Measurements from ENCODE around the gene TMEM59.

DNA sequence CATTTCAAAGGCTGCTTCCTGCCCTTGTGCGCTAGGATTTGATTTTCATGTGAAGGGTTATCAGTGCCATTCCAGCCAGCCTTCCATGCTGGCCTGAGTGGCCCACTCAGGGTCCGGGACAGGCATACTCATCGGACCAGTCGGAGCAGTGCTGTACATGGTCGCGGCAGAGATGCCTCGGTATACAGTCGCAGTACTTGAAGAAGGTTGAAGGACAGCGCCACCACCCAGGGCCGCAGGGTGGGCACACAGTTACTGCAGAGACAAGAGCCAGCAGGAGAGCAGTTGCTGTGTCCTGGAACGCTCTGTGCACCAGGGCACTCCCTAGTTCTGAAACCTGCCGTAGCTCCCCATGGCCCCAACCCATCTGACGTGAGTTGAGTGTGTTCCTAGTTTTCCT is 44.1 kb downstream of the TMEM59 start:
- no peak for TF ChIP-seq EZH2phosphoT487 (IDR thresholded peaks at IDR 0.05; ENCODE audit: borderline replicate concordance, low read length)
- TF ChIP-seq, protein P1, sequence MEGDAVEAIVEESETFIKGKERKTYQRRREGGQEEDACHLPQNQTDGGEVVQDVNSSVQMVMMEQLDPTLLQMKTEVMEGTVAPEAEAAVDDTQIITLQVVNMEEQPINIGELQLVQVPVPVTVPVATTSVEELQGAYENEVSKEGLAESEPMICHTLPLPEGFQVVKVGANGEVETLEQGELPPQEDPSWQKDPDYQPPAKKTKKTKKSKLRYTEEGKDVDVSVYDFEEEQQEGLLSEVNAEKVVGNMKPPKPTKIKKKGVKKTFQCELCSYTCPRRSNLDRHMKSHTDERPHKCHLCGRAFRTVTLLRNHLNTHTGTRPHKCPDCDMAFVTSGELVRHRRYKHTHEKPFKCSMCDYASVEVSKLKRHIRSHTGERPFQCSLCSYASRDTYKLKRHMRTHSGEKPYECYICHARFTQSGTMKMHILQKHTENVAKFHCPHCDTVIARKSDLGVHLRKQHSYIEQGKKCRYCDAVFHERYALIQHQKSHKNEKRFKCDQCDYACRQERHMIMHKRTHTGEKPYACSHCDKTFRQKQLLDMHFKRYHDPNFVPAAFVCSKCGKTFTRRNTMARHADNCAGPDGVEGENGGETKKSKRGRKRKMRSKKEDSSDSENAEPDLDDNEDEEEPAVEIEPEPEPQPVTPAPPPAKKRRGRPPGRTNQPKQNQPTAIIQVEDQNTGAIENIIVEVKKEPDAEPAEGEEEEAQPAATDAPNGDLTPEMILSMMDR (IDR thresholded peaks at IDR 0.05; ENCODE audit: low read depth, low read length, poor library complexity, severe bottlenecking) = no peak
